G401 (cell line): ENCODE measurements around the gene CAPN11. TPM values are rescaled to one million over a fixed set of nuclear protein-coding genes. Genes with fewer than 3 reads are reported as not detected.
"Not testable (repeated sequence)": the region's sequence is repeated elsewhere in the genome, so short reads cannot be mapped to it uniquely, and the experiment has no call there.

Source experiments
- DNase-seq: peaks from one replicate; pipeline ENCODE4 v3.0.0-alpha.2; 2015; ENCODE audit warnings: low spot score
- in situ Hi-C: cut with HindIII; loops from 2 replicates; pipeline ENCODE4 v1.10.0; 2016; ENCODE audit warnings: low sequenced_read_pairs, mixed read lengths
- total RNA-seq: library from RNA; depleted of rRNA; stranded (reverse); fragments of >200 nt; shearing (Covaris generic); gene quantifications from 2 replicates; pipeline ENCODE4 v1.2.3, GENCODE V29; 2014

CAPN11 gene
- total RNA-seq, 1 experiment from 2014 or later, result not detected

DNA sequence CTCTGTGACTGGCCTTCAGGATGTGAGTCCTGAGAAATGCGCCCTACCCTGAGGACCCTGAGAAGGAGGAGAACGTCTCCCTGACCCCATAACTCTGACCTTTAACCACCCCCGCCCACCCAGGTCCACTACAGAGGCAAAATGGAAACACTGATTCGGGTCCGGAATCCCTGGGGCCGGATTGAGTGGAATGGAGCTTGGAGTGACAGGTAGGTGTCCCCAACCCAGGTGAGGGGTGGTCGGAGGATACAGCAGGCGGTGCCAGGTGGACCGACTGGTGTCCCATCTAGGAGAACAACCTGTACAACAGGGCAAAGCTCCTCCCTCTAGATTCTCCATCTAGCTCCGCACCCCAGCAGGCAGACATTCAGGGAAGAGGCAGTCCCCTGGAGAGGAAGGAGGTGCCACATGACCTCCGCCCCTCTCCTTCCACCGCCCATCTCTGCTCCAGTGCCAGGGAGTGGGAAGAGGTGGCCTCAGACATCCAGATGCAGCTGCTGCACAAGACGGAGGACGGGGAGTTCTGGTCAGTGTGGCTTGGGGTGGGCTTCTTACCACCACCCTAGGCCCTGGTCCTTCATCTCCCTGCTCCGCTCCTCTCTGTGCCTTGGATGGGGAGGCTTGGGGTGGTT is 17.6 kb downstream of the CAPN11 start:
- no peak for DNase-seq
- in situ Hi-C loops, result no loop called here

GRCh38 chr6:44176762-44177509 is 18.3 kb downstream of the CAPN11 start:
- in situ Hi-C loops, result no loop called here
- no peak for DNase-seq

- no peak for DNase-seq
- in situ Hi-C loops, result no loop called here
Observed at GRCh38 chr6:44177691-44178423, 19.2 kb downstream of the CAPN11 start.

DNA sequence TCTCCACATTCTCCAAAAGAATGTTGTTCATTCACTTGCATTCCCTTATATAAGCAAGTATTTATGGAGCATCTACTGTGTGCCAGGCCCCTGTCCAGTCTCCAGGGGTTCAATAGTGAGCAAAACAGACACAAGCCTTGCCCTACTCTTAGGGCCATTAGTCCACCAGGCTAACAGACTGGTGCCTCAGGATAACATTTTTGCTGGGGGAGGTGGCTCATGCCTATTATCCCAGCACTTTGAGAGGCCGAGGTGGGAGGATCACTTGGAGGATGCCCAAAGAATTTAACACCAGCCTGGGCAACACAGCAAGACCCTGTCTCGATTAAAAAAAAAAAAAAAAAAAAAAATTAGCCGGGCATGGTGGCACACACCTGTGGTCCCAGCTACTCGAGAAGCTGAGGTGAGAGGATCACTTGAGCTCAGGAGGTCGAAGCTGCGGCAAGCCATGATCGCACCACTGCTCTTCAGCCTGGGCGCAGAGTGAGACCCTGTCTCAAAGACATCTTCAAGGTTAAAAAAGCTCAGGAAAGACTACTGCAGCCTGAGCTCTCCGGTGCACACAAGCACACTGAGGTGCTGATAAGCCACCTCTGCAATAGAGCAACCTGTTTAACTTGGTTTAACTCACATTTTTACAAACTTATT is 19.9 kb downstream of the CAPN11 start:
- in situ Hi-C loops, result no loop called here
- DNase-seq, result no peak

GRCh38 chr6:44179072-44179536 is 20.5 kb downstream of the CAPN11 start:
- no peak for DNase-seq
- in situ Hi-C loops, result no loop called here

GRCh38 chr6:44179648-44180047 is 21.0 kb downstream of the CAPN11 start:
- in situ Hi-C loops, result no loop called here
- DNase-seq, result no peak

DNA sequence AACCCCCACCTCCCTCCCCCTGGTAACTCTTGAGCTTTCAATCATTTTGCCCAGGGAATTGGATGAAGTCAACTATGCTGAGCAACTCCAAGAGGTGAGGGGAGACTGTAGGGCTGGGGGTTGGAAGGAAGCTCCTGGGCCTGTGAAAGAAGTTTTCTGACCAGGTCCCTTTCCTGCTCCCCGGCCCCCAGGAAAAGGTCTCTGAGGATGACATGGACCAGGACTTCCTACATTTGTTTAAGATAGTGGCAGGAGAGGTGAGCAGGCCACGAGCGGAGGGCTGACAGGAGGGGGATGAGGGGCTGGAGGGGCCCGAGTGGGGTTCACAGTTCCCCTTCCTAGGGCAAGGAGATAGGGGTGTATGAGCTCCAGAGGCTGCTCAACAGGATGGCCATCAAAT is 21.8 kb downstream of the CAPN11 start:
- DNase-seq, result no peak
- in situ Hi-C loops, result no loop called here

- in situ Hi-C loops, result no loop called here
Observed at GRCh38 chr6:44180886-44181285, 22.3 kb downstream of the CAPN11 start.

DNA sequence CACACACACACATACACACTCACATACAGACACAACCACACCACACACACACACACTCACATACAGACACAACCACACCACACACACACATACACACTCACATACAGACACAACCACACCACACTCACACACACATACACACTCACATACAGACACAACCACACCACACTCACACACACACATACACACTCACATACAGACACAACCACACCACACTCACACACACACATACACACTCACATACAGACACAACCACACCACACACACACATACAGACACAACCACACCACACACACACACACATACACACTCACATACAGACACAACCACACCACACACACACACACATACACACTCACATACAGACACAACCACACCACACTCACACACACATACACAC is 23.2 kb downstream of the CAPN11 start:
- in situ Hi-C loops, DNase-seq: not testable (repeated sequence)

More at GRCh38 chr6:44180886-44181285, 22.3 kb downstream of the CAPN11 start:
- no peak for DNase-seq

GRCh38 chr6:44182911-44183390 is 24.3 kb downstream of the CAPN11 start:
- DNase-seq, result no peak
- in situ Hi-C loops, result no loop called here

- in situ Hi-C loops, result no loop called here
- DNase-seq, result no peak
Observed at GRCh38 chr6:44183783-44184182, 25.2 kb downstream of the CAPN11 start.

DNA sequence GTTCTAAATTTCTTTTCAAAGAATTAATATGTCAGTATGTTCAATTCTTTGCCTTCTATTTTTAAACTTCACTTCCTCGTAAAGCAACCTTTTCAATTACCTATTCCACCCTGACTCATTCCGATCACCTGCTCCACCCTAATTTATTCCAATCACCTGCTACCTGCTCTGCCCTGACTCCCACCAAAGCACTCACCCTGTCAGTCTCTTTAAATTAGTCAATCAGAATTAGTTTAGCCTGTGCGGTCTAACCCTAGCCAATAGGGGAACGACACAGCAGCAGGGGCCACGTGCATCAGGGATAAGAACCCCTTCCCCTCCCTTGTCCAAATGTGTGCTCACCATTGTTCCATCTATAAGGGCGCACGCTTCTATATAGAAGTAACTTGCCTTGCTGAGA is 26.7 kb downstream of the CAPN11 start:
- DNase-seq, in situ Hi-C loops: not testable (repeated sequence)

- in situ Hi-C loops, result no loop called here
- DNase-seq, result no peak
Observed at GRCh38 chr6:44185953-44186634, 27.5 kb downstream of the CAPN11 start.

DNA sequence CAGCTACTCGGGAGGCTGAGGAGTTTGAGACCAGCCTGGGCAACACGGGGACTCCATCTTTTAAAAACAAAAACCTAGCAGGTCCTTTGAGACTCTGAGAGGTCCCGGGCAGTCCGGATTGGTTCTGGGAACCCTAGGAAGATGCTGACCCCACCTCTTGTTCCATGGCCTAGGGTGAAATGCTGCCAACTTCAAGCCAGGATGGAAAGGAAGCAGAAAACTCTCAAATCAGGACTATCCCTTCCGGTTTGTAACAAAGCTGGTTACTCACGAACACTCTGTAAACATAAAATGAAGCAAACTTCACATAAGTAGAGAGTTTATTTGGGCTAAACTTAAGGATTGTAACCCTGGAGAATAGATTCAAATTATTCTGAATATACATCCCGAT is 28.0 kb downstream of the CAPN11 start:
- in situ Hi-C loops, result no loop called here
- no peak for DNase-seq

- in situ Hi-C loops, result no loop called here
- DNase-seq, result no peak
Observed at GRCh38 chr6:44188819-44189218, 30.2 kb downstream of the CAPN11 start.

- no peak for DNase-seq
- in situ Hi-C loops, result no loop called here
Observed at GRCh38 chr6:44189257-44189656, 30.6 kb downstream of the CAPN11 start.

GRCh38 chr6:44190715-44191114 is 32.1 kb downstream of the CAPN11 start:
- in situ Hi-C loops, result no loop called here
- DNase-seq, result no peak

- DNase-seq, result no peak
- in situ Hi-C loops, result no loop called here
Observed at GRCh38 chr6:44192428-44193041, 33.9 kb downstream of the CAPN11 start.
